SK-N-SH treated with all-trans-retinoic acid at 6 μM for 48 hours (cell line): Measurements from ENCODE around the gene TXNRD2.

Source experiments
- ATAC-seq: fragments of 200-7000 bp; cut with Tn5 transposase; 3 replicates; pipeline ENCODE4 v1.9.1; 2020; ENCODE audit warnings: mild to moderate bottlenecking, moderate library complexity
- ARNTL ChIP-seq: fragments of 450-650 bp; formaldehyde crosslinking; IDR thresholded peaks from 2 replicates; pipeline ENCODE4 v1.5.0; 2020; ENCODE audit warnings: low read depth, mild to moderate bottlenecking, moderate library complexity, borderline replicate concordance
- BACH2 ChIP-seq: fragments of 250-450 bp; sonication (Bioruptor Pico); IDR thresholded peaks from 2 replicates; pipeline ENCODE4 v1.9.0; 2021; ENCODE audit warnings: mild to moderate bottlenecking, borderline replicate concordance
- CREB5 ChIP-seq: fragments of 250-450 bp; sonication (Bioruptor Pico); IDR thresholded peaks from 2 replicates; pipeline ENCODE4 v1.5.1; 2020; ENCODE audit warnings: low read depth, mild to moderate bottlenecking, moderate library complexity
- CSDC2 ChIP-seq: fragments of 250-450 bp; sonication (Bioruptor Pico); IDR thresholded peaks from 2 replicates; pipeline ENCODE4 v1.5.0; 2020; ENCODE audit warnings: mild to moderate bottlenecking, moderate library complexity
- CSRNP3 ChIP-seq: fragments of 250-450 bp; sonication (Bioruptor Pico); IDR thresholded peaks from 2 replicates; pipeline ENCODE4 v1.5.1; 2021; ENCODE audit warnings: mild to moderate bottlenecking, moderate library complexity
- ESRRG ChIP-seq: fragments of 250-450 bp; sonication (Bioruptor Pico); IDR thresholded peaks from 2 replicates; pipeline ENCODE4 v1.6.1; 2021; ENCODE audit warnings: mild to moderate bottlenecking
- GLIS3 ChIP-seq: fragments of 250-450 bp; sonication (Bioruptor Pico); IDR thresholded peaks from 2 replicates; pipeline ENCODE4 v1.5.0; 2020; ENCODE audit warnings: mild to moderate bottlenecking, moderate library complexity
- ISL1 ChIP-seq: fragments of 250-450 bp; sonication (Bioruptor Pico); IDR thresholded peaks from 2 replicates; pipeline ENCODE4 v2.1.2; 2022; ENCODE audit warnings: mild to moderate bottlenecking, moderate library complexity
- OSR1 ChIP-seq: fragments of 250-450 bp; sonication (Bioruptor Pico); IDR thresholded peaks from 2 replicates; pipeline ENCODE4 v1.8.0; 2022; ENCODE audit warnings: moderate library complexity, mild to moderate bottlenecking, inconsistent platforms
- PATZ1 ChIP-seq: fragments of 250-450 bp; sonication (Bioruptor Pico); IDR thresholded peaks from 2 replicates; pipeline ENCODE4 v1.8.0; 2020; ENCODE audit warnings: mild to moderate bottlenecking, moderate library complexity, borderline replicate concordance
- POU6F1 ChIP-seq: fragments of 250-450 bp; sonication (Bioruptor Pico); IDR thresholded peaks from 2 replicates; pipeline ENCODE4 v1.8.0; 2021; ENCODE audit warnings: low read depth, mild to moderate bottlenecking, moderate library complexity, borderline replicate concordance
- PPARA ChIP-seq: fragments of 250-450 bp; sonication (Bioruptor Pico); IDR thresholded peaks from 2 replicates; pipeline ENCODE4 v1.5.0; 2020; ENCODE audit warnings: mild to moderate bottlenecking, borderline replicate concordance
- SNAI2 ChIP-seq: fragments of 250-450 bp; sonication (Bioruptor Pico); IDR thresholded peaks from 2 replicates; pipeline ENCODE4 v1.5.0; 2020; ENCODE audit warnings: mild to moderate bottlenecking, moderate library complexity
- TCF4 ChIP-seq: fragments of 250-450 bp; sonication (Bioruptor Pico); IDR thresholded peaks from 2 replicates; pipeline ENCODE4 v1.8.0; 2021; ENCODE audit warnings: mild to moderate bottlenecking, moderate library complexity, borderline replicate concordance
- TOX ChIP-seq: fragments of 250-450 bp; sonication (Bioruptor Pico); IDR thresholded peaks from 2 replicates; pipeline ENCODE4 v1.8.0; 2021; ENCODE audit warnings: mild to moderate bottlenecking, moderate library complexity, borderline replicate concordance
- ZC3H10 ChIP-seq: fragments of 250-450 bp; sonication (Bioruptor Pico); IDR thresholded peaks from 2 replicates; pipeline ENCODE4 v1.5.1; 2021; ENCODE audit warnings: mild to moderate bottlenecking, moderate library complexity
- ZFP3 ChIP-seq: fragments of 250-450 bp; sonication (Bioruptor Pico); IDR thresholded peaks from 2 replicates; pipeline ENCODE4 v1.5.0; 2020; ENCODE audit warnings: mild to moderate bottlenecking, moderate library complexity
- ZNF565 ChIP-seq: fragments of 450-650 bp; formaldehyde crosslinking; conservative IDR thresholded peaks from 2 replicates; pipeline ENCODE4 v1.5.0; 2020; ENCODE audit warnings: low read depth, mild to moderate bottlenecking, moderate library complexity
- ZNF70 ChIP-seq: fragments of 450-650 bp; formaldehyde crosslinking; IDR thresholded peaks from 2 replicates; pipeline ENCODE4 v1.5.0; 2020; ENCODE audit warnings: mild to moderate bottlenecking, moderate library complexity
- ZNF8 ChIP-seq: fragments of 450-650 bp; formaldehyde crosslinking; IDR thresholded peaks from 2 replicates; pipeline ENCODE4 v1.5.0; 2020; ENCODE audit warnings: mild to moderate bottlenecking, moderate library complexity

The TXNRD2 gene

GRCh38 chr22:19941365-19942082 is at the start of gene TXNRD2, which contains the start of gene COMT:
Gene TXNRD2 (minus strand): TSS chr22:19941818. CDS start chr22:19941803, 15 bp downstream.
Gene COMT (plus strand): TSS chr22:19941772. CDS start chr22:19962527, 20,755 bp downstream.
- TF ChIP-seq CSRNP3 (CRISPR knock-in tag) (no peak), ZFP3 (CRISPR knock-in tag) (no peak), PPARA (CRISPR knock-in tag) (no peak), SNAI2 (CRISPR knock-in tag) (no peak), TCF4 (CRISPR knock-in tag) (no peak), TOX (CRISPR knock-in tag) (no peak), ZC3H10 (CRISPR knock-in tag) (no peak), POU6F1 (CRISPR knock-in tag) (no peak), CSDC2 (CRISPR knock-in tag) (no peak), PATZ1 (CRISPR knock-in tag) (no peak), ISL1 (CRISPR knock-in tag) (no peak)
- TF ChIP-seq, all 23 proteins: peak for 0
- peak; percentile 82 for ATAC-seq

GRCh38 chr22:19991395-19991644 is 49.7 kb upstream of the TXNRD2 start:
- TF ChIP-seq CREB5 (CRISPR knock-in tag) (no peak), BACH2 (CRISPR knock-in tag) (no peak), TOX (CRISPR knock-in tag) (no peak), GLIS3 (CRISPR knock-in tag) (no peak), ZNF565 (CRISPR knock-in tag) (no peak), ESRRG (CRISPR knock-in tag) (no peak), ISL1 (CRISPR knock-in tag) (no peak)
- no peak for ATAC-seq

DNA sequence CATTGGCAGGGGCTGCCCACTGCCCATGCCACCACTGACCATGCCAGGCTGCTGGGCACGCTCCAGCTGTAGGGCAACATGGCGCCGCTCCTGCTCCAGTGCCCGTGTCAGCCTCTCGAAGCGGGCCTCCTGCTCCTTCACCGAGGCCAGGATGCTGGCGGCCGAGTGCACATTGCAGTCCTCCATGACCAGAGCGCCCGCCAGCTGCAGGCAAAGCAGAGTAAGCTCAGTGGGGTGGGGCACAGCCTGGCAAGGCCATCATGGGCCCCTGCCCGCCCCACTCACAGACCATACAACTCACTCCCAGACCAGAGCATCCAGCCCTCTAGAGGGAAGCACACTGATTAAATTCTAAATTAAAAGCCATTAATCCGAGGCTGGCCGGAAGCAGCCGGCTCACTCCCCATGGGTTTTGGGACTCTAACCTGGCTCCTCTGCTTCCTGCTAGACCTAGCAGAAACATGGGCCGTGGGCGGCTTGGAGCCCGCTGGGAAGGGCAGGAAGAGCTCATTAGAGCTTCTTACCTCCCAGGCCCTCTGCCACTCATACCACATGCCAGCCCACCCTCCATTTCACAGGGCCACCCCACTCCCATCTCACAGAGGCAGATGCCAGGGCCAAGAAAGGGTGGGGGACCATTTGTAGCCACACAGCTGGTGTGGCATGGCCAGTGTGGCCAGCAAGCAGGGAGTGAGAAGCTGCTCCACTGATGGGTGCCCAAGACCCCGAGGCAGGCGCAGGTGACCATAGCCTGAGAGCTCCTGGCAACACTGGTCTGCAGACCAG is 49.2 kb upstream of the TXNRD2 start:
- ATAC-seq, result no peak
- TF ChIP-seq PPARA (CRISPR knock-in tag), result no peak

- ATAC-seq, result no peak
- no peak for TF ChIP-seq CSDC2 (CRISPR knock-in tag)
- TF ChIP-seq ZNF8 (CRISPR knock-in tag), result no peak
- no peak for TF ChIP-seq PPARA (CRISPR knock-in tag)
- no peak for TF ChIP-seq SNAI2 (CRISPR knock-in tag)
- no peak for TF ChIP-seq ESRRG (CRISPR knock-in tag)
- no peak for TF ChIP-seq ISL1 (CRISPR knock-in tag)
- TF ChIP-seq CREB5 (CRISPR knock-in tag), result no peak
- no peak for TF ChIP-seq GLIS3 (CRISPR knock-in tag)
- TF ChIP-seq ARNTL (CRISPR knock-in tag), result no peak
- TF ChIP-seq ZNF565 (CRISPR knock-in tag), result no peak
- TF ChIP-seq OSR1 (CRISPR knock-in tag), result no peak
- no peak for TF ChIP-seq BACH2 (CRISPR knock-in tag)
- no peak for TF ChIP-seq TOX (CRISPR knock-in tag)
- no peak for TF ChIP-seq ZNF70 (CRISPR knock-in tag)
- TF ChIP-seq, all 23 proteins: peak for 0
Measured at GRCh38 chr22:19990188-19990587, 48.6 kb upstream of the TXNRD2 start.
